Type B pancreatic cell (in vitro differentiated cells): ENCODE measurements around the gene IMMP2L. TPM values are rescaled to one million over a fixed set of nuclear protein-coding genes. Genes with fewer than 3 reads are reported as not detected.

Experiments
- DNase-seq: peaks from one replicate; pipeline ENCODE4 v3.0.0; 2021; ENCODE audit warnings: mixed read lengths; ENCODE audit not compliant: unreplicated experiment; ENCODE audit errors: extremely low spot score
- H3K27ac Mint-ChIP-seq: 2 replicates; pipeline ENCODE4 v1.8.0; 2021; ENCODE audit warnings: mild to moderate bottlenecking, mixed read lengths
- H3K27me3 Mint-ChIP-seq: 2 replicates; pipeline ENCODE4 v1.8.0; 2021; ENCODE audit warnings: mixed read lengths
- H3K36me3 Mint-ChIP-seq: 2 replicates; pipeline ENCODE4 v1.8.0; 2021; ENCODE audit warnings: mixed read lengths
- H3K4me1 Mint-ChIP-seq: one replicate; pipeline ENCODE4 v1.8.0; 2021; ENCODE audit warnings: mixed read lengths; ENCODE audit not compliant: unreplicated experiment
- H3K4me3 Mint-ChIP-seq: 2 replicates; pipeline ENCODE4 v1.8.0; 2021; ENCODE audit warnings: mild to moderate bottlenecking, mixed read lengths
- H3K9me3 Mint-ChIP-seq: 2 replicates; pipeline ENCODE4 v1.8.0; 2021; ENCODE audit warnings: mixed read lengths
- CTCF ChIP-seq: fragments of 200-600 bp; sonication (generic); conservative IDR thresholded peaks from 2 replicates; pipeline ENCODE4 v1.5.0; 2021; ENCODE audit warnings: antibody characterized with exemption, mild to moderate bottlenecking
- total RNA-seq: library from RNA; stranded (reverse); gene quantifications from 2 replicates; pipeline ENCODE4 v1.2.1, GENCODE V29; 2021; ENCODE audit warnings: low replicate concordance

The IMMP2L gene
- total RNA-seq, 1 donor from 2014 or later = 23.0 TPM

- H3K27ac Mint-ChIP-seq = no peak overlapping the region
- H3K36me3 Mint-ChIP-seq = no peaks in the 10 kb centered on the region
- DNase-seq = no peak
- TF ChIP-seq CTCF = no peak
- no peaks in the 10 kb centered on the region for H3K27me3 Mint-ChIP-seq
- H3K4me1 Mint-ChIP-seq = no peaks in the 10 kb centered on the region
- H3K9me3 Mint-ChIP-seq = no peaks in the 10 kb centered on the region
- H3K4me3 Mint-ChIP-seq = no peak overlapping the region
Measured at GRCh38 chr7:110857106-110857505, 705.2 kb downstream of the IMMP2L start.

GRCh38 chr7:110856704-110857103 is 705.6 kb downstream of the IMMP2L start:
- Mint-ChIP-seq H3K36me3 (no peaks in the 10 kb centered on the region), H3K4me3 (no peak overlapping the region), H3K27me3 (no peaks in the 10 kb centered on the region), H3K27ac (no peak overlapping the region), H3K4me1 (no peaks in the 10 kb centered on the region), H3K9me3 (no peaks in the 10 kb centered on the region)
- DNase-seq = no peak
- no peak for TF ChIP-seq CTCF

- H3K4me1 Mint-ChIP-seq = no peaks in the 10 kb centered on the region
Measured at GRCh38 chr7:110854651-110855050, 707.6 kb downstream of the IMMP2L start.

GRCh38 chr7:110854166-110854565 is 708.1 kb downstream of the IMMP2L start:
- H3K27me3 Mint-ChIP-seq = no peaks in the 10 kb centered on the region
- no peak for DNase-seq
- no peak overlapping the region for H3K27ac Mint-ChIP-seq

More at GRCh38 chr7:110854651-110855050, 707.6 kb downstream of the IMMP2L start:
- DNase-seq = no peak
- Mint-ChIP-seq H3K4me3 (no peak overlapping the region), H3K9me3 (no peaks in the 10 kb centered on the region), H3K27ac (no peak overlapping the region), H3K27me3 (no peaks in the 10 kb centered on the region), H3K36me3 (no peaks in the 10 kb centered on the region)
- TF ChIP-seq CTCF = no peak

GRCh38 chr7:110853263-110853662 is 709.0 kb downstream of the IMMP2L start:
- Mint-ChIP-seq H3K4me3 (no peak overlapping the region), H3K4me1 (no peaks in the 10 kb centered on the region), H3K27ac (no peak overlapping the region)

More at GRCh38 chr7:110854166-110854565, 708.1 kb downstream of the IMMP2L start:
- no peaks in the 10 kb centered on the region for H3K9me3 Mint-ChIP-seq
- TF ChIP-seq CTCF = no peak
- H3K36me3 Mint-ChIP-seq = no peaks in the 10 kb centered on the region
- no peaks in the 10 kb centered on the region for H3K4me1 Mint-ChIP-seq
- H3K4me3 Mint-ChIP-seq = no peak overlapping the region

More at GRCh38 chr7:110853263-110853662, 709.0 kb downstream of the IMMP2L start:
- no peak for DNase-seq
- H3K36me3 Mint-ChIP-seq = no peaks in the 10 kb centered on the region
- H3K27me3 Mint-ChIP-seq = no peaks in the 10 kb centered on the region
- no peak for TF ChIP-seq CTCF
- no peaks in the 10 kb centered on the region for H3K9me3 Mint-ChIP-seq
